DOHH2 (cell line): ENCODE data around the gene ATP4A.

ENCODE experiments used
- H3F3A ChIP-seq: fragments of 200-600 bp; sonication (generic), shearing (Covaris generic); 2 replicates; pipeline ENCODE4 v1.6.0; 2016; ENCODE audit warnings: antibody characterized with exemption, mild to moderate bottlenecking; ENCODE audit not compliant: control insufficient read depth, insufficient read depth
- H3K27ac ChIP-seq: fragments of 200-600 bp; sonication (generic); 2 replicates; pipeline ENCODE4 v1.5.1; 2014; ENCODE audit warnings: low read depth, mild to moderate bottlenecking, low read length, moderate library complexity
- H3K27me3 ChIP-seq: fragments of 200-600 bp; sonication (generic); 2 replicates; pipeline ENCODE4 v1.6.1; 2014; ENCODE audit warnings: mild to moderate bottlenecking, low read length, mixed read lengths; ENCODE audit not compliant: control insufficient read depth
- H3K36me3 ChIP-seq: fragments of 200-600 bp; sonication (generic); 2 replicates; pipeline ENCODE4 v1.6.1; 2014; ENCODE audit warnings: mild to moderate bottlenecking, low read length, moderate library complexity, mixed read lengths; ENCODE audit not compliant: control insufficient read depth
- H3K4me1 ChIP-seq: fragments of 200-600 bp; sonication (generic); 2 replicates; pipeline ENCODE4 v1.6.1; 2014; ENCODE audit warnings: mild to moderate bottlenecking, low read length, mixed read lengths; ENCODE audit not compliant: control insufficient read depth
- H3K4me2 ChIP-seq: fragments of 200-600 bp; sonication (generic); 2 replicates; pipeline ENCODE4 v1.6.0; 2014; ENCODE audit warnings: mild to moderate bottlenecking, low read length, moderate library complexity
- H3K4me3 ChIP-seq: fragments of 200-600 bp; sonication (generic); 2 replicates; pipeline ENCODE4 v1.5.1; 2014; ENCODE audit warnings: mild to moderate bottlenecking, low read length, mixed read lengths
- H3K79me2 ChIP-seq: fragments of 200-600 bp; sonication (generic); 2 replicates; pipeline ENCODE4 v1.6.1; 2014; ENCODE audit warnings: mild to moderate bottlenecking, low read length, mixed read lengths; ENCODE audit not compliant: control insufficient read depth
- H3K9me2 ChIP-seq: fragments of 200-600 bp; sonication (generic); replicated peaks from 2 replicates; pipeline ENCODE4 v1.6.1; 2014; ENCODE audit warnings: mild to moderate bottlenecking, low read length, mixed read lengths; ENCODE audit not compliant: control insufficient read depth
- H3K9me3 ChIP-seq: fragments of 200-600 bp; sonication (generic); 2 replicates; pipeline ENCODE4 v1.6.1; 2014; ENCODE audit warnings: antibody characterized with exemption, low read length, mixed read lengths; ENCODE audit not compliant: control insufficient read depth, insufficient read depth
- H4K20me1 ChIP-seq: fragments of 200-600 bp; sonication (generic); 2 replicates; pipeline ENCODE4 v1.6.0; 2014; ENCODE audit warnings: low read depth, mild to moderate bottlenecking, antibody characterized with exemption, low read length, moderate library complexity; ENCODE audit not compliant: control insufficient read depth, insufficient read depth
- EZH2phosphoT487 ChIP-seq: fragments of 200-600 bp; sonication (generic); IDR thresholded peaks from 2 replicates; pipeline ENCODE4 v1.6.1; 2017; ENCODE audit warnings: borderline replicate concordance, mild to moderate bottlenecking, antibody characterized with exemption, low read length, moderate library complexity, mixed read lengths
- TF ChIP-seq, protein P1 (sequence below): fragments of 200-600 bp; sonication (generic); IDR thresholded peaks from one replicate; pipeline ENCODE4 v1.5.1; 2014; ENCODE audit warnings: antibody characterized with exemption, mild to moderate bottlenecking, low read depth, low read length; ENCODE audit not compliant: poor library complexity, severe bottlenecking

Gene ATP4A

DNA sequence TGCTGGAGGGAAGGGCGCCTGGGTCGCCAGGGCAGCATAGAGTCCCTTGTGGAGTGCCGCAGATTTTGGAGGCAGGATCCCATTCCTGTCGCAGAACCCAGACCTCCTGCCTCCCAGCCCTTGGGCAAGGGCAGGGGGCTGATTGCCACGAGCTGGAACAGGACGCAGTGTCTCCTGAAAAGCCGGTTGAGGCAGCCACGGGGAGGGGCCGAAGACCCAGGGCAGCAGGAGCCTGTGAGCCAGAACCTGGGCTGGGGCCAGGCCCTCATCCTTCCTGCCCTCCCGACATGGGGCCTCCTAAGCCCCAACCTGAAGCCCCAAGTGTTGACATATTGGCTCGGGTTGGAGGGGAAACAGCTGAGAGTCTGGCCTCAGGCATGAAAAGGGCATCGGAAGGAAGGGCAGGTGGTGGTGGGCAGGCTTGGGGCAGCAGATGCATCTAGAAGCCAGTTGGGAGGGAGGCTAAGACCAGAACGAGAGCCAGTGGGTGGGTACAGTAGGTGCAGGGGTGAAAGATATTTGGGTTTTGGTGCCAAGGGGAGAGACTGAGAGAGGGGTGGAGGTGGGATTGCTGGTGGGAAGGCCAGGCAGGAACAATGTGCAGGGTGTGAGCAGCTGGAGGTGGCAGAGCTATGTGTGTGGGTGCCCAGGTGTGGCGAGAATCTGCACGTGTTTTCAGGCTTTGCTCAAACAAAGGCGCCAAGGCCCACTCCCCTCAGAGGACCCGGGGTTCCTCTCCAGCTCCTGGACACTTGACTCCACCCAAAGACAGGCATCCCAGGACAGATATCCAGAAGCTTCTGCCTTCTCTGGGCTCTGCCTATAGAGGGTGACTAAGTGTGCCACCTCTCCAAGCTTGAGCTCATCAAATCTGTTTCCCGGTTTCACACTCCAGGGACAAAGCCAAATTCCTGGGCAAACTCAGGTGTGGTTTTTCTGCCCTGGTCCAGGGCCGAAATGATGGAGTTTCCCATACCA lies 33.9 kb downstream of the ATP4A start:
- no peaks in the 10 kb centered on the region for H4K20me1 ChIP-seq
- H3K4me3 ChIP-seq = no peak overlapping the region
- H3K27ac ChIP-seq = no peak overlapping the region
- no peak for TF ChIP-seq EZH2phosphoT487
- TF ChIP-seq, protein P1, sequence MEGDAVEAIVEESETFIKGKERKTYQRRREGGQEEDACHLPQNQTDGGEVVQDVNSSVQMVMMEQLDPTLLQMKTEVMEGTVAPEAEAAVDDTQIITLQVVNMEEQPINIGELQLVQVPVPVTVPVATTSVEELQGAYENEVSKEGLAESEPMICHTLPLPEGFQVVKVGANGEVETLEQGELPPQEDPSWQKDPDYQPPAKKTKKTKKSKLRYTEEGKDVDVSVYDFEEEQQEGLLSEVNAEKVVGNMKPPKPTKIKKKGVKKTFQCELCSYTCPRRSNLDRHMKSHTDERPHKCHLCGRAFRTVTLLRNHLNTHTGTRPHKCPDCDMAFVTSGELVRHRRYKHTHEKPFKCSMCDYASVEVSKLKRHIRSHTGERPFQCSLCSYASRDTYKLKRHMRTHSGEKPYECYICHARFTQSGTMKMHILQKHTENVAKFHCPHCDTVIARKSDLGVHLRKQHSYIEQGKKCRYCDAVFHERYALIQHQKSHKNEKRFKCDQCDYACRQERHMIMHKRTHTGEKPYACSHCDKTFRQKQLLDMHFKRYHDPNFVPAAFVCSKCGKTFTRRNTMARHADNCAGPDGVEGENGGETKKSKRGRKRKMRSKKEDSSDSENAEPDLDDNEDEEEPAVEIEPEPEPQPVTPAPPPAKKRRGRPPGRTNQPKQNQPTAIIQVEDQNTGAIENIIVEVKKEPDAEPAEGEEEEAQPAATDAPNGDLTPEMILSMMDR = no peak
- no peaks in the 10 kb centered on the region for H3K79me2 ChIP-seq
- no peaks in the 10 kb centered on the region for H3K9me2 ChIP-seq
- H3F3A ChIP-seq = no peaks in the 10 kb centered on the region
- no peaks in the 10 kb centered on the region for H3K4me1 ChIP-seq
- peaks cover 19% of the 10 kb centered on the region; the same call in 1 of the 2 replicates for H3K27me3 ChIP-seq
- H3K9me3 ChIP-seq = no peaks in the 10 kb centered on the region
- H3K36me3 ChIP-seq = no peaks in the 10 kb centered on the region
- H3K4me2 ChIP-seq = no peak overlapping the region

DNA sequence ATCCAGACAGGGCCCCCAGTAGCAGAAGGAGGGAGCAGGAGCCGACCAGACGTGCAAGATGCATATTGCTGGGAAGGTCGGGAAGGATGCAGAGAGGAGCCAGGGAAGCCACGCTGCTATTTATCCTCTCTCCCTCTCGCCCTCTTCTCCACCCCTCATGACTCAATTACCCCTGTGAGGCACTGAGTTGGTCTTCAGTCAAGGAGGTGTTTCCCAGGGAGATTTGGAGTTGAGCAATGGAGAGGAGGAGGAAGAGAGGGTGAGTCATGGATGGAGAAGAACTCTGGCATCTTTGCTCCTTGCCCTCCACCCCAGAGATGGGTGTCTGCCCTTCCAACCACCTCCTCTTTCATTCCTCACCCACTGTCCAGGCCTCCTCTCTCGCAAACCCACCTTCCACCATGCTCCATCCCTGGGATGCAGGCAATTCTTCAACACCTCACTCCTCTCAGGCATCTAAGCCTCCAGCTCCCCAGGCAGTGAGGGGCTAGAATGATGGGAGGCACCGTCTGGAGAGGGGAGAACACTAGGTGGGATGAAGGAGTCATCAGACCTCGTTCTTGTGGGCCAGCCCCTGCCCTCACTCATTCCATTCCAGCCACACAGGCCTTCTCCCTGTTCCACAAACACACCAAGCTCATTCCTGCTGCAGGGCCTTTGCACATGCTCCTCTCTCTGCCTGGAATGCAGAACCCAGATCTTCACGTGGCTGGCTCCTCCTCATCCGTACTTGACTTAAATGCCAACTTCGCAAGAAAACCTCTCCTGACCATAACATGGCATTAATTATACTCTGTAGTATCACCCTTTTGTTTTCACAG lies 35.0 kb downstream of the ATP4A start, which contains the start of gene SBSN:
SBSN (minus strand) TSS at position 94 of the 821 bp plus-strand sequence; CDS start at position 64, 30 bp downstream.
- no peak within 1 kb of the TSS for H3K4me2 ChIP-seq
- no peaks in the 10 kb centered on the region for H4K20me1 ChIP-seq
- H3F3A ChIP-seq = no peaks in the 10 kb centered on the region
- no peak for TF ChIP-seq EZH2phosphoT487
- TF ChIP-seq, protein P1 = no peak
- H3K36me3 ChIP-seq = no peaks in the 10 kb centered on the region
- no peaks in the 10 kb centered on the region for H3K79me2 ChIP-seq
- no peaks in the 10 kb centered on the region for H3K9me2 ChIP-seq
- no peaks in the 10 kb centered on the region for H3K4me1 ChIP-seq
- peaks cover 19% of the 10 kb centered on the region; the same call in 1 of the 2 replicates for H3K27me3 ChIP-seq
- no peaks in the 10 kb centered on the region for H3K9me3 ChIP-seq
- H3K27ac ChIP-seq = no peak within 1 kb of the TSS
- no peak within 1 kb of the TSS for H3K4me3 ChIP-seq

DNA sequence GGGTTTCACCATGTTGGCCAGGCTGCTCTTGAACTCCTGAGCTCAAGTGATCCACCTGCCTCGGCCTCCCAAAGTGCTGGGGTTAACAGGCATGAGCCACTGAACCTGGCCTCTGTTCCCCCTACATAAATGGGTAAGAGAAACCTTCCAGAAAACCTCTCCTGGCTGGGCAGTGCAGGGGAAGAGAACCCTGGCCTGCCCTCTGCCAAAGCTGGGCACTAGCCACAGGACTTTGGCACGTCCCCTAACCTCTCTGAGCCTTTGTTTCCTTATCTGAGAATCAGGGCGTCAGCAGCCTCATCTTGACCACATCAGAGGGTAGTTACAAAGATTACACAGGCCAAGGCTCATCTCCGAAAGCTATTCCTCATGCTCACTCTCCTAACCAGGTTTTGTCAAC lies 37.6 kb downstream of the ATP4A start:
- H4K20me1 ChIP-seq = no peaks in the 10 kb centered on the region
- no peak overlapping the region for H3K4me3 ChIP-seq
- no peaks in the 10 kb centered on the region for H3K9me2 ChIP-seq
- no peaks in the 10 kb centered on the region for H3F3A ChIP-seq
- no peaks in the 10 kb centered on the region for H3K79me2 ChIP-seq
- H3K27me3 ChIP-seq = peaks cover 19% of the 10 kb centered on the region; the same call in 1 of the 2 replicates
- no peaks in the 10 kb centered on the region for H3K4me1 ChIP-seq
- no peaks in the 10 kb centered on the region for H3K9me3 ChIP-seq
- H3K27ac ChIP-seq = no peak overlapping the region
- TF ChIP-seq, protein P1 = no peak
- TF ChIP-seq EZH2phosphoT487 = no peak
- H3K4me2 ChIP-seq = no peak overlapping the region
- no peaks in the 10 kb centered on the region for H3K36me3 ChIP-seq
